ENCODE data around the gene MUC5B.
"Not testable (repeated sequence)": the region's sequence is repeated elsewhere in the genome, so short reads cannot be mapped to it uniquely, and the experiment has no call there.

The MUC5B gene

DNA sequence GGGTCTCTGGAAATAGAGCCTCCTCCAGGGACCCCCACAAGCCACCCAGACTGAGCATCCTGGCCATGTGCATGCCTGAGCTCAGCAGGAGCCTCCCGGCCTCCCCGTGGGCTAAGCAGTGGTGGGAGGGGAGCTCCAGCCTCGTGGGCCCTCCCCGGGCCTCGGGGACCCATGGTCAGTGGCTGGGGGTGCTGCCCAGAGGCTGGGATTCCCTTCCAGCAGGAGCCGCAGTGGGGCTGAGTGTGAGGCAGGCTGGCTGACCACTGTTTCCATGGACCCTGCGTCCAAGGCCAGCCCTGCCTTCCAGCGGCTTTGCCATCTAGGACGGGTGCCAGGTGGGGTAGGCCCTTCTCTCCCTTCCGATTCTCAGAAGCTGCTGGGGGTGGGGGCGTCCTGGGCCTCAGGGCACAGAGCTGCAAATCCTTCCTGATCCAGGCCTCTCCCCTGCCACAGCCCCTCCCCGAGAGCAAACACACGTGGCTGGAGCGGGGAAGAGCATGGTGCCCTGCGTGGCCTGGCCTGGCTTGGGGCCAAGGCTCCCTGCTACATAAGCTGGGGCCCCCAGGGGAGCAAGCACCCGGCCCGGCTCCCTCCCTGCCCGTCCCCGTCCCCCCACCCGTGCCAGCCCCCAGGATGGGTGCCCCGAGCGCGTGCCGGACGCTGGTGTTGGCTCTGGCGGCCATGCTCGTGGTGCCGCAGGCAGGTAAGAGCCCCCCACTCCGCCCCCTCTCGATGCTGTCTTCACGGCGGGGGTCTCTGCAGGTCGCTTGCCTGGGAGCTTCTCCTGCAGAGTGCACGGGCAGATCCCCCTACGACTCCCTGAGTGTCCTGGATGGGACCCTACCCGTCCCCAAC is at the start of gene MUC5B:
TSS of gene MUC5B (plus strand) at position 576 of the 855 bp plus-strand sequence. CDS start at position 634, 58 bp downstream.
- DNase-seq = no peak

DNA sequence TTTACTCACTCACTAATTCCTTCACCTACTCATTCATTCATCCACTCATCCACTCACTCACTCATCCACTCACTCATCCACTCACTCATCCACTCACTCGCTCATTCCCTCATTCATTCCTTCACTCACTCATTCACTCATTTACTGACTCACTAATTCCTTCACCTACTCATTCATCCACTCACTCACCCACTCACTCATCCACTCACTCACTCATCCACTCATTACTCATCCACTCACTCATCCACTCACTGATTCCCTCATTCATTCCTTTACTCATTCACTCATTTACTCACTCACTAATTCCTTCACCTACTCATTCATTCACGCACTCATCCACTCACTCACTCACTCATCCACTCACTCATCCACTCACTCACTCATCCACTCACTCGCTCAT is 49.5 kb upstream of the MUC5B start:
- not testable (repeated sequence) for DNase-seq

- DNase-seq = no peak
Measured at GRCh38 chr11:1174441-1175370, 48.2 kb upstream of the MUC5B start.

GRCh38 chr11:1175461-1176223 is 47.2 kb upstream of the MUC5B start:
- no peak for DNase-seq

GRCh38 chr11:1176224-1177019 is 46.4 kb upstream of the MUC5B start:
- no peak for DNase-seq

- no peak for DNase-seq
Measured at GRCh38 chr11:1177020-1177770, 45.7 kb upstream of the MUC5B start.

DNA sequence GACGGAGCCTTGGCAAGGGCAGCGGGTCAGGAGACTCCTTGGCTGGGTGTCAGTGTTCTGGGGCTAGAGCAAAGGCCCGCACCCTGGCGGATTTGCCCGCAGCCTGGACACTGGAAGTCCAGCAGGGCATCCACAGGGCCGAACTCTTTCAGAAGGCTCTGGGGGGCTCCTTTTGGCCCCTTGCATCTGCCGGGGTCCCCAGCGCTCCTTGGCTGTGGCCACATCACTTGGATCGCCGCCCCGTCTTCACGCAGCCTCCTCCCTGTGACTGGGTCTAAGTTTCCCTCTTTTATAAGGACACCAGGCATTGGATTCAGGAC is 45.1 kb upstream of the MUC5B start:
- DNase-seq = no peak

DNA sequence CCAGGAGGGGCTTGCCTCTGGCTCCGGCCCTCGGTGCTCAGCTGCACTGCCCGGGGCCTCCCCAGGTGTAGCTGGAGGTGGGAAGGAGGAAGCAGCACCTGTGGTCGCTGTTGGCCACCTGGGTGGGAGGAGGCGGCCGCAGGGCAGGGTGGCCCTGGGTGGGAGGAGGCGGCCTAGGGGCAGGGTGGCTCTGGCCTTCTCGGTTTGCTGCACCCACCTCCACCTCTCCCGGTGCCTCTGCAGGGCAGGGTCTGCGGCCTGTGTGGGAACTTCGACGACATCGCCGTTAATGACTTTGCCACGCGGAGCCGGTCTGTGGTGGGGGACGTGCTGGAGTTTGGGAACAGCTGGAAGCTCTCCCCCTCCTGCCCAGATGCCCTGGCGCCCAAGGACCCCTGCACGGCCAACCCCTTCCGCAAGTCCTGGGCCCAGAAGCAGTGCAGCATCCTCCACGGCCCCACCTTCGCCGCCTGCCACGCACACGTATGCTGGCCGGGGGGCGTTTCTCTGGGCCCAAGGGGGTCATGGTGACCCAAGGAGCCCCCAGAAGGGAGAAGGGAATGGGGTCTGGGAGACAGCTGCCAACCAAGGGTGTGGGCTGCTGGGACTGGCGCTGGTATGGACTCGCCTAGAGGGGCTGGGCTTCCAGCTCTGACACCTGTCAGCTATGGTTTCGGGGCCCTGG is 44.5 kb upstream of the MUC5B start:
- DNase-seq = no peak

GRCh38 chr11:1178906-1179305 is 44.0 kb upstream of the MUC5B start:
- no peak for DNase-seq

DNA sequence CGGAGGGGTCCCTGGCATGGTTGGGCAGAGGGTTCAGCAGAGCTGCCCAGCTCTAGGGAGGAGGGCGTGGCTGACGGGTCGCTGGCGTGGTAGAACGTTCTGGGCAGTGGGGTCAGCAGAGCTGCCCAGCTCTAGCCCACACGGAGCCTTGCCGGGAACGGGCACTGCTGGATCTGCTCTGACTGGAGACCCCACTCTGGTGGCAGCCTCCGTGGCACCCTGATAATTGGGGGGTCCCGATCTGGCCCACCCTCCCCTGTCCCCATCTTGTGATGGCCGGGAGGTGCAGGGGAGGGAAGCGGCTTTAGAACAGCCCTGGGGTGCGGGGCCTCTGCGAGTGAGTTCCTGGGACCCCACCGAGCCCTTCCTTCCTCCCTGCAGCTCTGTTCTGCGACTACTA is 43.2 kb upstream of the MUC5B start:
- DNase-seq = no peak

GRCh38 chr11:1180171-1180570 is 42.7 kb upstream of the MUC5B start:
- no peak for DNase-seq

GRCh38 chr11:1180947-1181391 is 41.9 kb upstream of the MUC5B start:
- DNase-seq = no peak

- DNase-seq = no peak
Measured at GRCh38 chr11:1181420-1181819, 41.4 kb upstream of the MUC5B start.

DNA sequence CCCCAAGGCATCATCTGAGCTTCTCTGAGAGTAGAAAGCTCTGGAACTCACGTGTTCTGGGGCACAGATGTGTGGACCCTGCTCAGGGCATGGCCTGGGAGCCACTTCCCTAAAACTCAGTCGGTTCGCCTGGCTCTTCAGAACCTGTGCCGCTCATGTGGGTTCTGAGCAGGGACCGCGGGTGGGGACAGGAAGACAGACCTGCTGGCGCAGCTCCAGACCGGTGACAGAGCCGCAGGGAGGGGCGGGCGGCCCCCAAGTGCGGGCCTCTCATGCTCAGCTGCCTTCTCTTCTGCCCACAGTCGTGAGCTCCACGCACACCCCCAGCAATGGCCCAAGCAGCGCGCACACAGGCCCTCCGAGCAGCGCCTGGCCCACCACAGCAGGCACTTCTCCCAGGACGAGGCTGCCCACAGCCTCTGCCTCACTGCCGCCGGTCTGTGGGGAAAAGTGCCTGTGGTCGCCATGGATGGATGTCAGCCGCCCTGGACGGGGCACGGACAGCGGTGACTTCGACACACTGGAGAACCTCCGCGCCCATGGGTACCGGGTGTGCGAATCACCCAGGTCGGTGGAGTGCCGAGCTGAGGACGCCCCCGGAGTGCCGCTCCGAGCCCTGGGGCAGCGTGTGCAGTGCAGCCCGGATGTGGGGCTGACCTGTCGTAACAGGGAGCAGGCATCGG is 40.9 kb upstream of the MUC5B start:
- no peak for DNase-seq

- not testable (repeated sequence) for DNase-seq
Measured at GRCh38 chr11:1184139-1184538, 38.7 kb upstream of the MUC5B start.

DNA sequence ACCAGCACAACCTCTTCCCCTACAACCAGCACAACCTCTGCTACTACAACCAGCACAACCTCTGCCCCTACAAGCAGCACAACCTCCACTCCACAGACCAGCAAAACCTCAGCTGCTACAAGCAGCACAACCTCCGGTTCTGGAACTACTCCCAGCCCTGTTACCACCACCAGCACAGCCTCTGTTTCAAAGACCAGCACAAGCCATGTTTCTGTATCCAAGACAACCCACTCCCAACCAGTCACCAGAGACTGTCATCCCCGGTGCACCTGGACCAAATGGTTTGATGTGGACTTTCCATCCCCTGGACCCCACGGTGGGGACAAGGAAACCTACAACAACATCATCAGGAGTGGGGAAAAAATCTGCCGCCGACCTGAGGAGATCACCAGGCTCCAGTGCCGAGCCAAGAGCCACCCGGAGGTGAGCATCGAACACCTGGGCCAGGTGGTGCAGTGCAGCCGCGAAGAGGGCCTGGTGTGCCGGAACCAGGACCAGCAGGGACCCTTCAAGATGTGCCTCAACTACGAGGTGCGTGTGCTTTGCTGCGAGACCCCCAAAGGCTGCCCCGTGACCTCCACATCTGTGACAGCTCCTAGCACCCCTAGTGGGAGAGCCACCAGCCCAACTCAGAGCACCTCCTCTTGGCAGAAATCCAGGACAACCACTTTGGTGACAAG is 34.3 kb upstream of the MUC5B start:
- DNase-seq = not testable (repeated sequence)

GRCh38 chr11:1189816-1190215 is 33.0 kb upstream of the MUC5B start:
- not testable (repeated sequence) for DNase-seq

DNA sequence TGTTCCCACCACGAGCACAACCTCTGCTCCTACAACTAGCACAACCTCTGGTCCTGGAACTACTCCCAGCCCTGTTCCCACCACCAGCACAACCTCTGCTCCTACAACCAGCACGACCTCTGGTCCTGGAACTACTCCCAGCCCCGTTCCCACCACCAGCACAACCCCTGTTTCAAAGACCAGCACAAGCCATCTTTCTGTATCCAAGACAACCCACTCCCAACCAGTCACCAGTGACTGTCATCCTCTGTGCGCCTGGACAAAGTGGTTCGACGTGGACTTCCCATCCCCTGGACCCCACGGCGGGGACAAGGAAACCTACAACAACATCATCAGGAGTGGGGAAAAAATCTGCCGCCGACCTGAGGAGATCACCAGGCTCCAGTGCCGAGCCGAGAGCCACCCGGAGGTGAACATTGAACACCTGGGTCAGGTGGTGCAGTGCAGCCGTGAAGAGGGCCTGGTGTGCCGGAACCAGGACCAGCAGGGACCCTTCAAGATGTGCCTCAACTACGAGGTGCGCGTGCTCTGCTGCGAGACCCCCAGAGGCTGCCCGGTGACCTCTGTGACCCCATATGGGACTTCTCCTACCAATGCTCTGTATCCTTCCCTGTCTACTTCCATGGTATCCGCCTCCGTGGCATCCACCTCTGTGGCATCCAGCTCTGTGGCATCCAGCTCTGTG is 30.9 kb upstream of the MUC5B start:
- not testable (repeated sequence) for DNase-seq
